NT2/D1 (cell line): ENCODE data around the gene MANSC1.

Experiments used
- SUZ12 ChIP-seq: IDR thresholded peaks from 2 replicates; pipeline ENCODE4 v1.6.1; 2011; ENCODE audit not compliant: insufficient read length, insufficient read depth; ENCODE audit errors: extremely low read depth
- YY1 ChIP-seq: IDR thresholded peaks from 2 replicates; pipeline ENCODE4 v1.6.1; 2011; ENCODE audit not compliant: insufficient read length, insufficient read depth
- ZNF274 ChIP-seq: IDR thresholded peaks from 2 replicates; pipeline ENCODE4 v1.6.1; 2011; ENCODE audit warnings: mild to moderate bottlenecking, low read depth, low read length

DNA sequence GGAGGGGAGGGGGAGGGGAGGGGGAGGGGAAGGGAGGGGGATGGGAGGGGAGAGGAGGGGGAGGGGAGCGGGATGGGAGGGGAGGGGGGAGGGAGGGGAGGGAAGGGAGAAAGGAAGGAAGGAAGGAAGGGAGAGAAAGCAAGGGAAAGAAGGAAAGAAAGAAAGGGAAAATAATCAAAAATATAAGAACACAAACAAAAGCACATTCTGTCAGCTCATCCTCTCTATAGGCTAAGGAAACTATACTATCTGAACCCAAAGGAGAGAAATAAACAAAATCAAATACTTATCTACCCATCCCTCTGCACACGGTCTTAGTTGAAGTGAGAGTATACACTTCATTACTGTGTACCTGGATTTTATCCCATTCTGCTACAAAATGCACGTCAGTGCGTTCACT is 26.9 kb downstream of the MANSC1 start:
- TF ChIP-seq YY1 = no peak
- TF ChIP-seq ZNF274 = no peak
- TF ChIP-seq SUZ12 = no peak
